Subcutaneous abdominal adipose tissue (tissue), 5 donors: ENCODE data around the gene CACNA1G.

ENCODE experiments used
- H3K27ac ChIP-seq: one replicate; pipeline ENCODE4 v1.7.0; 2013; ENCODE audit warnings: low read depth, mild to moderate bottlenecking, inconsistent platforms, low read length, moderate library complexity
- H3K27me3 ChIP-seq, 5 donors: one replicate each; pipeline ENCODE4 v1.7.0; 2013; ENCODE audit warnings: low read length in 5 of 5, inconsistent platforms in 1 of 5; ENCODE audit not compliant: control insufficient read depth in 5 of 5, insufficient read depth in 4 of 5
- H3K36me3 ChIP-seq, 5 donors: one replicate each; pipeline ENCODE4 v1.7.0; 2013; ENCODE audit warnings: low read length in 5 of 5; ENCODE audit not compliant: control insufficient read depth in 5 of 5, insufficient read depth in 5 of 5
- H3K4me1 ChIP-seq, 5 donors: one replicate each; pipeline ENCODE4 v1.7.0; 2013; ENCODE audit warnings: low read length in 5 of 5, mild to moderate bottlenecking in 3 of 5, moderate library complexity in 1 of 5; ENCODE audit not compliant: control insufficient read depth in 5 of 5, insufficient read depth in 5 of 5
- H3K4me3 ChIP-seq, 5 donors: one replicate each; pipeline ENCODE4 v1.7.0; 2013; ENCODE audit warnings: low read length in 5 of 5, low read depth in 1 of 5
- H3K9ac ChIP-seq, 5 donors: one replicate each; pipeline ENCODE4 v1.7.0; 2013; ENCODE audit warnings: low read length in 5 of 5, mild to moderate bottlenecking in 4 of 5, moderate library complexity in 3 of 5
- H3K9me3 ChIP-seq, 5 donors: one replicate each; pipeline ENCODE4 v1.7.0; 2013; ENCODE audit warnings: low read length in 5 of 5; ENCODE audit not compliant: control insufficient read depth in 5 of 5
- donor health status: healthy.
- donor health status: healthy.
- donor health status: healthy.
- donor health status: healthy.
- donor health status: healthy.

The CACNA1G gene

DNA sequence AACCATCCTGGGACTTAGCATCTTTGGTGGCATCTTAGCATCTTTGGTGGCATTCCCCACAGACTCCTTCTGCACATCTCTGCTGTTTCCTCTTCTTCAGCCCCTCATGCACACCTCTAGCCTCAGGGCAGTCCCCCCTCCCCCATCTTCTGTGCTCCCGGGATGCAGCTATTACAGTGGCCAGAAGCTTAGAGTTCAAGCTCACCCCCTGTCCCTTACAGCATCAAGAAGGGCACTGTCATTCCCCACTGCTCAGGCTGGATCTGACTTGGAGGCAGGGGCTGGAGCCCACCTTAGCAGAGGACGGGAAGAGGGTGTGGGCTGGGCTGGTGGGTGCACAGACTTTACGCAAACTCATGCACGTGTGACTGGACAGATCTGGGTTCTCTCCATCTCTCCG lies 27.3 kb upstream of the CACNA1G start:
- Histone ChIP-seq H3K9ac (no peak overlapping the region), H3K36me3 (no peaks in the 10 kb centered on the region), H3K27ac (no peak overlapping the region), H3K4me3 (no peak overlapping the region), H3K4me1 (peaks cover 0 to 27% (median 17%) of the 10 kb centered on the region in 5 donors), H3K27me3 (peaks cover 26 to 41% (median 39%) of the 10 kb centered on the region in 5 donors), H3K9me3 (no peaks in the 10 kb centered on the region)

DNA sequence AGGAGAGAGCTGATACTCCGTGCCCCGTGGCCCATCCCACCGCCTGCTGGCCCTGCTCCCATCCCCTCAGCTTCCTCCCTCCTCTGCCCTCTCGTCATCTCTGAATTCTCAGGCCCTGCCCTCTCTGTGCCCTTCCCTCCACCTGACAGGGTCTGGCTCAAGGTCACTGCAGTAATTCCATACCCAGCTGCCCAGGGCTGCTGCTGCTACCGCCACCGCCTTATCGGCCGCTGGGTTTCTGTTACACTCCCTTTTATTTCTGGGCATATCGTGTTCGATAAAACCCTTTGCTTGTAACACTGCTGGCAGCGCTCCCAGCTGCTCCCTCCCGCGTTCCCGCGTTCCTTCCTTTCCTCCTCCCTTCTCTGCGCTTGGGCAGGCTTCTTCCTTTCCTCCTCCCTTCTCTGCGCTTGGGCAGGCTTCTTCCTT lies 26.8 kb upstream of the CACNA1G start:
- H3K9ac ChIP-seq: no peak overlapping the region
- H3K36me3 ChIP-seq: no peaks in the 10 kb centered on the region
- no peaks in the 10 kb centered on the region for H3K9me3 ChIP-seq
- no peak overlapping the region for H3K27ac ChIP-seq
- peaks cover 0 to 32% (median 23%) of the 10 kb centered on the region in 5 donors for H3K4me1 ChIP-seq
- peaks cover 26 to 41% (median 38%) of the 10 kb centered on the region in 5 donors for H3K27me3 ChIP-seq
- H3K4me3 ChIP-seq: peak overlapping the region in 4 of 5 donors; percentile 4 to 36 (median 30)

DNA sequence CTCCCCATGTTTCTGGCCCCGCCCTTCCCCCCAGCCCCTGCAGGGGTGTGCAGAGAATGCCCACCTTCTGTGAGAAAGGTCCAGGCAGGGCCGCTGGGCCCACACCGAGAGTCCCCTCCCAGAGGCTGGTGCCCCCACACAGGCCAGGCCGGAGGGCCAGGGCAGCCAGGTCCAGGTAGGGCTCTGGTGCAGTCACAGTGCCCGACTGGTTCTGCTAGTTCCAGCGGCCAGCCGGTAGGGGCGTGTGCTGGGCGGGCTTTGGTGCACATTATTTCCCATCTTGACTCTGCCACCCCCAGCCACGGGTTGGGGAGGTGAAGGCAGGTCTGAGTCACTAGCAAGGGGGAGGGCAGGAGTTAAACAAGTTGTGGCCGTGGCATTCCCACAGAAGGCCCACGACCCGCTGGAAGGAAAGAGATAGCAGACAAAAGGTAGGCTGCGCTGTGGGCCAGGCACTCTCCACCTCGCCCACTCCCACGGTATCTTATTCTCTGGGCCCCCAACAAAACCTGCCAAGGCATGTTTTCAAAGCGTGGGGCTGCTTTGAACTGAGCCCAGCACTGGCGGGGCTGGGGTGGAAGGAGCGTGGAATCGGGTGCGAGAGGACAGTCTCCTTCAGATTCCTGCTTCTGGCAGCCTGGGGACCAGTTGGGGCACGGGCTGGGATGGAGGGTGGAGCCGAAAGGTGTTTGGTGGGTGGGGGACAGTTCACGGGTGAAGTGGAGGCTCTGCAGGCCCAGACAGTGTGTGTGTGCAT lies 26.1 kb upstream of the CACNA1G start:
- Histone ChIP-seq H3K4me3 (peak overlapping the region in 1 of 5 donors; percentile 31), H3K4me1 (peaks cover 0 to 35% (median 27%) of the 10 kb centered on the region in 5 donors), H3K36me3 (no peaks in the 10 kb centered on the region), H3K27ac (no peak overlapping the region), H3K27me3 (peaks cover 26 to 37% (median 32%) of the 10 kb centered on the region in 5 donors), H3K9me3 (no peaks in the 10 kb centered on the region), H3K9ac (no peak overlapping the region)

DNA sequence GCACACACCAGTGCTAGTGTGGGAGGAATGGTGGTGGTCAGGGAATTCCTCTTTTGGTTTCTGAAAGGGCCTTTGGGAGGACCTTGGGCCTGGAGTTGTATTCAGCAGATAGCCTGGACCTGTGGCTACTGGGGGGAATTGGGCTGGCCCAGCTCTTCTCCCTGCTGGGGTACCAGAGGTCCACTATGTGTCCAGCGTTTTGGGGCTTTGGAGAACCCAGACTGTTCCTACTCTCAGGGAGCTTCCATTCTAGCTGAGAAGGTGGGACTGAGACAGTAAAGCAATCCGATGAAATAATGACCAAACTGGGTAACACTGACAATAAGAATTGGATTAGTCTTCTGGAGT lies 25.6 kb upstream of the CACNA1G start:
- H3K27ac ChIP-seq: no peak overlapping the region
- no peaks in the 10 kb centered on the region for H3K9me3 ChIP-seq
- H3K27me3 ChIP-seq: peaks cover 26 to 35% (median 32%) of the 10 kb centered on the region in 5 donors
- H3K4me3 ChIP-seq: no peak overlapping the region
- H3K9ac ChIP-seq: no peak overlapping the region
- H3K36me3 ChIP-seq: no peaks in the 10 kb centered on the region
- H3K4me1 ChIP-seq: peaks cover 0 to 35% (median 27%) of the 10 kb centered on the region in 5 donors

DNA sequence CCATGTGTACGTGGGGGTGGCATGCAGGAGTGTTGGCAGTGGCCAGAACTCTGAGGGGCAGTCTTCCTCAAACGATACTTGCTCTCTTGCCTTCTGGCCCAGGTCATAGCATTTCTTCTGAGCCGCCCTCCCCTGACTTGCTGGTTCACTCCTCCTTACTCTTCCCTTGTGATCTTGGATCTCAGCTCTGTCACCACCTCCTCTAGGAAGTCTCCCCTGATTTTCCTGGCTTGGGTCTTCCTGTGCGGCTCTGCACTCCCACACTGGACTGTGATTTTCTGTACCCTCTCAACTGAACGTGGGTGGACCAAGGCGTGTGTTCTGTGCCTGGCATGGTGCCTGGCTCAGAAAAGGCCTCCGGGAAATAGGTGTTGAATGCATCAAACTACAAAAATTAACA lies 25.1 kb upstream of the CACNA1G start:
- Histone ChIP-seq H3K27me3 (peaks cover 26 to 35% (median 32%) of the 10 kb centered on the region in 5 donors), H3K27ac (no peak overlapping the region), H3K36me3 (no peaks in the 10 kb centered on the region), H3K4me1 (peaks cover 0 to 35% (median 27%) of the 10 kb centered on the region in 5 donors), H3K9me3 (no peaks in the 10 kb centered on the region), H3K4me3 (no peak overlapping the region), H3K9ac (no peak overlapping the region)

DNA sequence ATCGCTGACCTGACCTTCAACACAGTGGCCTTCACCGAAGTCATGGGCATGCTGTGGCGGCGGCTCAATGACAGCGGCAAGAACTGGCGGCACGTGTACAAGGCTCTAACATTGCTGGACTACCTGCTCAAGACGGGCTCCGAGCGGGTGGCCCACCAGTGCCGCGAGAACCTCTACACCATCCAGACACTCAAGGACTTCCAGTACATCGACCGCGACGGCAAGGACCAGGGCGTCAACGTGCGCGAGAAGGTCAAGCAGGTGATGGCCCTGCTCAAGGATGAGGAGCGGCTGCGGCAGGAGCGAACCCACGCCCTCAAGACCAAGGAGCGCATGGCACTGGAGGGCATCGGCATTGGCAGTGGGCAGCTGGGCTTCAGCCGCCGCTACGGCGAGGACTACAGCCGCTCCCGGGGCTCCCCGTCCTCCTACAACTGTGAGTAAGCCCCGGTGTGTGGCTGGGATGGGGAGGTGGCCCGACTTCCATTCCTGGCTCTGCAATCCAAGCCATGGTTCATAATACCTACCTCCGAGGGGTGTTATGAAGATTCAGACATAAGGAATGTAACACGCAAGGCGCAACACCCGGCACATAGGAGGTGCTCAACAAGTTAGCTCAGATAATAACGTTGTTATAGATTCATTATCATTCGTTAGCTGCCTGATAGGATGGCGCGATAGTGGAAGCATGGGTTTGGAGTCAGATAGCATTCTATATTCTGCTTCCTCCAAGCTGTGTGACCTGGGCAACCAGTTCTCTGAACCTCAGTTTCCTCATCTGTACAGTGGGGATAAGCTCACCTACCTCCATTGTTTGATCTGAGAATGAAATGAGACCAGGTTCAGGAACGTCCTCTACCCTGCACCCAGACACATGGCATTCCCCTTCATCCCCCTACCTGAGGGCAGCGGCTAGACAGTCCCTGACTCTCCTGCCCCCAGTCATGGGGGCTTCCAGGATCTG lies 23.6 kb upstream of the CACNA1G start:
- peaks cover 0 to 42% (median 35%) of the 10 kb centered on the region in 5 donors for H3K4me1 ChIP-seq
- H3K9me3 ChIP-seq: no peaks in the 10 kb centered on the region
- H3K9ac ChIP-seq: no peak overlapping the region
- no peak overlapping the region for H3K27ac ChIP-seq
- H3K27me3 ChIP-seq: peaks cover 18 to 24% (median 20%) of the 10 kb centered on the region in 5 donors
- no peak overlapping the region for H3K4me3 ChIP-seq
- H3K36me3 ChIP-seq: no peaks in the 10 kb centered on the region

DNA sequence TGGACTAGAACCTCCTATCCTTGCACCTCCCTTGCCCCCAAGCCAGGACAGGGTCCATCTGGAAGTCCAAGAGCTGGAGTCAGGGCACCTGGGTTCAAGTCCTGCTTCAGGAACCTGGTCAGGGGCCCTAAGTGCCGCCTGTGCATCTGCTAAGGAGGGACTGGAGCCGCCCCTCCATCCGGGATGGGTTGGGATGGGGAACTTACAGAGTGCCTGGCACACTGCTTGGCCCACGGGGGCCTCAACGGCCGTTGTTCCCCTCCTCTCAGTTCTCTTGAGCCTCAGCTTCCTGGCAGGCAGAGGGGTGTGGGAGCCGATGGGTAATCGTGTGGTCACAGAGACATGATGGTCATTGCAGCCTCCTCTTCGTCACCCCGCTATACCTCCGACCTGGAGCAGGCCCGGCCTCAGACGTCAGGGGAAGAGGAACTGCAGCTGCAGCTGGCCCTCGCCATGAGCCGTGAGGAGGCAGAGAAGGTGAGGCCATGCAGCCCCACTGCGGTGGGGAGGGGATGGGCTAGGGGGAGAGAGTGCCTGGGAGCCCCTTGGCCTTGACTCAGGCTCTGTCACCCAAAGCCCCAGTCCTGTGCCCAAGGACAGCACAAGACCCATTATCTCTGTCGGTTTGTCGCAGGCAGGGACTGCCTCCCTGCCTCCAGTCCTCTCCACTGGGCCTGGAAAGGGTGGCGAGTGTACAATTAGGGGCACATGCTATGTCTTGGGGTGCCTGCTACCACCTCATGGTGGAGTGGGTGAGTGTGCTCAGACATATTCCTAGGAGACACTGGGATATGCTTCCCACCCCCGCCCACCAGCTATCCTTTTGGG lies 22.6 kb upstream of the CACNA1G start:
- no peaks in the 10 kb centered on the region for H3K9me3 ChIP-seq
- H3K4me1 ChIP-seq: peaks cover 0 to 44% (median 41%) of the 10 kb centered on the region in 5 donors
- no peaks in the 10 kb centered on the region for H3K36me3 ChIP-seq
- no peak overlapping the region for H3K4me3 ChIP-seq
- no peak overlapping the region for H3K9ac ChIP-seq
- H3K27me3 ChIP-seq: peaks cover 8 to 16% (median 11%) of the 10 kb centered on the region in 5 donors
- H3K27ac ChIP-seq: no peak overlapping the region

DNA sequence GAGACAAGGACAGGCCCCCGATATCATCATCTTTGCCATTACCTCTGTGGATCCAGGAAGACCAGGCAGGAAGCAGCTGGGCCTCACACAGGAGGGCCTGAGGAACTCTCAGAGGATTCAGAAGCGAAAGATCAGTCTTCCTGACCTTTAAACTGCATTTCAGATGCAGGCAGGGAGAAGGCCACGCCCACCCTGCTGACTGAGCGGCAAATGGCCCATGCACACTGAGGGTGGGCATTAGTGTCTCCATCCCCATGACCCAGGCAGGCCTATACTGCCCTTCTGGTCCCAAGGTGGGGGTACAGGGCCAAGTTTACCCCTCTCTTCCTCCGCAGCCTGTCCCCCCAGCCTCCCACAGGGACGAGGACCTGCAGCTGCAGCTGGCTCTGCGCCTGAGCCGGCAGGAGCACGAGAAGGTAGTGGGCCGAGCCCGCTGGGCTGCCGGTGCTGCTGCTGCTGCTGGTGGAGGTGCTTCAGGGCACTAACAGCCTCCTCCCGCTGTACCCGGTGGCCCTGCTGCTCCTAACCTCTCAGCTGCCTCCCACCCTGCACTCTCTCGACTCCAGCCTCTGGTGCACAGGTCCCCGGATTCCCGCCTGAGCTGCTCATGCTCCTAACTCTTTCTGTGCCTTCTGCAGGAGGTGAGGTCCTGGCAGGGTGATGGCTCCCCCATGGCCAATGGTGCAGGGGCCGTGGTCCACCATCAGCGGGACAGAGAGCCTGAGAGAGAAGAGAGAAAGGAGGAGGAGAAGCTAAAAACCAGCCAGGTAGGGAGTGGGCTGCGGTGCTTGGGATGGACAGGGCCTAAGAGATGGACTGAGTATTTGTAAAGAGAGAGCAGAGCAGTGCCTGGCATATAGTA lies 21.7 kb upstream of the CACNA1G start:
- H3K4me1 ChIP-seq: peaks cover 0 to 38% (median 34%) of the 10 kb centered on the region in 5 donors

More for the DNA sequence above, 21.7 kb upstream of the CACNA1G start:
- Histone ChIP-seq H3K9me3 (no peaks in the 10 kb centered on the region), H3K27me3 (peaks cover 0 to 8% (median 2%) of the 10 kb centered on the region in 5 donors), H3K9ac (no peak overlapping the region), H3K27ac (no peak overlapping the region), H3K36me3 (no peaks in the 10 kb centered on the region), H3K4me3 (no peak overlapping the region)
